ENCODE measurements around the gene SH3BP5L.

GRCh38 chr1:248825909-248826760 is at the start of gene SH3BP5L:
- TF ChIP-seq, protein P1, sequence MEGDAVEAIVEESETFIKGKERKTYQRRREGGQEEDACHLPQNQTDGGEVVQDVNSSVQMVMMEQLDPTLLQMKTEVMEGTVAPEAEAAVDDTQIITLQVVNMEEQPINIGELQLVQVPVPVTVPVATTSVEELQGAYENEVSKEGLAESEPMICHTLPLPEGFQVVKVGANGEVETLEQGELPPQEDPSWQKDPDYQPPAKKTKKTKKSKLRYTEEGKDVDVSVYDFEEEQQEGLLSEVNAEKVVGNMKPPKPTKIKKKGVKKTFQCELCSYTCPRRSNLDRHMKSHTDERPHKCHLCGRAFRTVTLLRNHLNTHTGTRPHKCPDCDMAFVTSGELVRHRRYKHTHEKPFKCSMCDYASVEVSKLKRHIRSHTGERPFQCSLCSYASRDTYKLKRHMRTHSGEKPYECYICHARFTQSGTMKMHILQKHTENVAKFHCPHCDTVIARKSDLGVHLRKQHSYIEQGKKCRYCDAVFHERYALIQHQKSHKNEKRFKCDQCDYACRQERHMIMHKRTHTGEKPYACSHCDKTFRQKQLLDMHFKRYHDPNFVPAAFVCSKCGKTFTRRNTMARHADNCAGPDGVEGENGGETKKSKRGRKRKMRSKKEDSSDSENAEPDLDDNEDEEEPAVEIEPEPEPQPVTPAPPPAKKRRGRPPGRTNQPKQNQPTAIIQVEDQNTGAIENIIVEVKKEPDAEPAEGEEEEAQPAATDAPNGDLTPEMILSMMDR (conservative IDR thresholded peaks at IDR 0.05; ENCODE audit: low read depth in 2 of 2), result peak; percentile 73 to 74
- TF ChIP-seq JUNB (IDR thresholded peaks at IDR 0.05; ENCODE audit: unreplicated experiment) (no peak), EZH2phosphoT487 (IDR thresholded peaks at IDR 0.05; ENCODE audit: unreplicated experiment) (no peak), CREB1 (CRISPR knock-in tag; IDR thresholded peaks at IDR 0.05; ENCODE audit: low read depth) (peak; percentile 56; the same call in 1 of the 2 replicates), POLR2AphosphoS5 (IDR thresholded peaks at IDR 0.05; ENCODE audit: low read depth) (peak; percentile 57; the same call in 1 of the 2 replicates), EZH2 (IDR thresholded peaks at IDR 0.05; ENCODE audit: low read depth, unreplicated experiment) (no peak), ZNF114 (CRISPR knock-in tag; IDR thresholded peaks at IDR 0.05) (no peak), ZNF331 (CRISPR knock-in tag; IDR thresholded peaks at IDR 0.05; ENCODE audit: low read depth) (no peak), STAT1 (IDR thresholded peaks at IDR 0.05; ENCODE audit: unreplicated experiment) (no peak), NANOG (IDR thresholded peaks at IDR 0.05; ENCODE audit: borderline replicate concordance) (no peak), ETS1 (IDR thresholded peaks at IDR 0.05) (peak; percentile 91)
- TF ChIP-seq, protein P2, sequence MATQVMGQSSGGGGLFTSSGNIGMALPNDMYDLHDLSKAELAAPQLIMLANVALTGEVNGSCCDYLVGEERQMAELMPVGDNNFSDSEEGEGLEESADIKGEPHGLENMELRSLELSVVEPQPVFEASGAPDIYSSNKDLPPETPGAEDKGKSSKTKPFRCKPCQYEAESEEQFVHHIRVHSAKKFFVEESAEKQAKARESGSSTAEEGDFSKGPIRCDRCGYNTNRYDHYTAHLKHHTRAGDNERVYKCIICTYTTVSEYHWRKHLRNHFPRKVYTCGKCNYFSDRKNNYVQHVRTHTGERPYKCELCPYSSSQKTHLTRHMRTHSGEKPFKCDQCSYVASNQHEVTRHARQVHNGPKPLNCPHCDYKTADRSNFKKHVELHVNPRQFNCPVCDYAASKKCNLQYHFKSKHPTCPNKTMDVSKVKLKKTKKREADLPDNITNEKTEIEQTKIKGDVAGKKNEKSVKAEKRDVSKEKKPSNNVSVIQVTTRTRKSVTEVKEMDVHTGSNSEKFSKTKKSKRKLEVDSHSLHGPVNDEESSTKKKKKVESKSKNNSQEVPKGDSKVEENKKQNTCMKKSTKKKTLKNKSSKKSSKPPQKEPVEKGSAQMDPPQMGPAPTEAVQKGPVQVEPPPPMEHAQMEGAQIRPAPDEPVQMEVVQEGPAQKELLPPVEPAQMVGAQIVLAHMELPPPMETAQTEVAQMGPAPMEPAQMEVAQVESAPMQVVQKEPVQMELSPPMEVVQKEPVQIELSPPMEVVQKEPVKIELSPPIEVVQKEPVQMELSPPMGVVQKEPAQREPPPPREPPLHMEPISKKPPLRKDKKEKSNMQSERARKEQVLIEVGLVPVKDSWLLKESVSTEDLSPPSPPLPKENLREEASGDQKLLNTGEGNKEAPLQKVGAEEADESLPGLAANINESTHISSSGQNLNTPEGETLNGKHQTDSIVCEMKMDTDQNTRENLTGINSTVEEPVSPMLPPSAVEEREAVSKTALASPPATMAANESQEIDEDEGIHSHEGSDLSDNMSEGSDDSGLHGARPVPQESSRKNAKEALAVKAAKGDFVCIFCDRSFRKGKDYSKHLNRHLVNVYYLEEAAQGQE (IDR thresholded peaks at IDR 0.05; ENCODE audit: unreplicated experiment), result no peak

All from GM23338 (cell line).